H1 (cell line): ENCODE measurements around the gene CTU1. TPM values are rescaled to one million over a fixed set of nuclear protein-coding genes. Genes with fewer than 3 reads are reported as not detected.
A peak's percentile ranks its signal among the peaks of the same experiment; 100 is the strongest.

ENCODE experiments used
- CHD1 ChIP-seq: IDR thresholded peaks from 2 replicates; pipeline ENCODE4 v1.6.1; 2012; ENCODE audit warnings: low read depth, low read length, improper control_type of control experiment
- RAD21 ChIP-seq, 2 experiments: IDR thresholded peaks in 1 of 2; conservative IDR thresholded peaks in 1 of 2; 2 replicates each; pipeline ENCODE4 v1.6.1; 2011; ENCODE audit warnings: low read depth in 2 of 2, low read length in 2 of 2, improper control_type of control experiment in 1 of 2, inconsistent platforms in 1 of 2, mild to moderate bottlenecking in 1 of 2, moderate library complexity in 1 of 2
- SAP30 ChIP-seq: fragments of 300-600 bp; sonication (generic); IDR thresholded peaks from 2 replicates; pipeline ENCODE4 v1.7.1; 2012; ENCODE audit warnings: low read length, moderate library complexity, mild to moderate bottlenecking, inconsistent platforms; ENCODE audit not compliant: insufficient read depth, insufficient replicate concordance
- SRF ChIP-seq: IDR thresholded peaks from 2 replicates; pipeline ENCODE4 v1.6.1; 2011; ENCODE audit warnings: mild to moderate bottlenecking, low read depth, low read length, moderate library complexity
- TEAD4 ChIP-seq: IDR thresholded peaks from 2 replicates; pipeline ENCODE4 v1.6.1; 2012; ENCODE audit warnings: low read depth, low read length, inconsistent platforms, mixed read lengths
- polyA plus RNA-seq, 7 experiments: library from polyadenylated mRNA; depleted of rRNA in 3 of 7; stranded (reverse) in 5 of 7; unstranded in 2 of 7; fragments of >200 nt in 5 of 7; fragments of 200-250 nt in 2 of 7; gene quantifications; 1 replicate in 5 of 7; 2 replicates in 1 of 7; 4 replicates in 1 of 7; pipeline versions ENCODE4 v1.2.1 to v1.2.3, GENCODE V29; 2011 to 2013; ENCODE audit warnings: missing spikeins in 2 of 7, mixed read lengths in 2 of 7
- total RNA-seq: library from RNA; stranded (reverse); fragmentation: NEBNext Ultra II Directional; extraction: Animal tissue kit (Norgen Biotek cat#: 25700); gene quantifications from 2 replicates; pipeline ENCODE4 v1.2.1, GENCODE V29; 2021
- TF ChIP-seq, protein P1 (sequence below): fragments of 300-600 bp; sonication (generic); IDR thresholded peaks from 2 replicates; pipeline ENCODE4 v1.7.1; 2012; ENCODE audit warnings: low read length, moderate library complexity, mild to moderate bottlenecking, inconsistent platforms; ENCODE audit not compliant: insufficient replicate concordance
- TF ChIP-seq, protein P2 (sequence below), 3 experiments: IDR thresholded peaks; 1 replicate in 2 of 3; 2 replicates in 1 of 3; pipeline versions ENCODE4 v1.5.1 to v1.6.1; 2011; ENCODE audit warnings: low read length in 3 of 3, mild to moderate bottlenecking in 3 of 3, inconsistent platforms in 2 of 3, low read depth in 1 of 3, moderate library complexity in 1 of 3; ENCODE audit not compliant: insufficient read depth in 1 of 3; ENCODE audit errors: control extremely low read depth in 1 of 3

Gene CTU1
- total and polyA plus RNA-seq, 2 of the 8 experiments (the other 6 are each of a cell fraction or from before 2014, with no cell fraction given): 4.6 to 7.2 TPM

DNA sequence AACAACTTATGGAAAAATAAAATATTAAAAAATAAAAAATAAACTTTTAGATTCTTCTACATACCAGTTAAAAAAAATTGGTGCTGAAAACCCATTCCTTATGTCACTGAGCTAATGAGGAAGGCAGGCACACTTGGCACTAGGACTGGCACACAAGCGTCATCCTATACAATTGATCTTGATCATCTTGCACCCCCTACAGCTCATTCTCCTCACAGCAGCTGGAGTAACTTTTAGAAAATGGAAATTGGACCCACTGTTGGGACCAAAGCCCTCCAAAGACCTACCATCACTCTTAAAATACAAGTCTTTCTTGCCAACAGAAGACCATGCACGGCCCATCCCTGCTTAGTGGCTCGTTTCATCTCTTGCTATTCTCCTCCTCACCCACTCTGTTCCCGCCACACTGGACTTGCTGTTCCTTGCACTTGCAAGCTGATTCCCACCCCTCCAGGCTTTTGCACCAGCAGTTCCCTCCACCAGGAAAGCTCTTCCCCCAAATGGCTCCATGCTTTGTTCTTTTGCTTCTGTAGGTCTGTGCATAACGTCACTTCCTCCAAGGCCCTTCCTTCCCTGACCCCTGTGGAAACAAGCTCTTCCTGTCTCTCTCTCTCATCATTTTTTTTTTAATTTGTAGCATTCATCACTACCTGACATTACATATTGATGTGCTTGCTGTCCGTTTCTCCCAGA, 11.6 kb downstream of the CTU1 start (continued):
- TF ChIP-seq, protein P1, sequence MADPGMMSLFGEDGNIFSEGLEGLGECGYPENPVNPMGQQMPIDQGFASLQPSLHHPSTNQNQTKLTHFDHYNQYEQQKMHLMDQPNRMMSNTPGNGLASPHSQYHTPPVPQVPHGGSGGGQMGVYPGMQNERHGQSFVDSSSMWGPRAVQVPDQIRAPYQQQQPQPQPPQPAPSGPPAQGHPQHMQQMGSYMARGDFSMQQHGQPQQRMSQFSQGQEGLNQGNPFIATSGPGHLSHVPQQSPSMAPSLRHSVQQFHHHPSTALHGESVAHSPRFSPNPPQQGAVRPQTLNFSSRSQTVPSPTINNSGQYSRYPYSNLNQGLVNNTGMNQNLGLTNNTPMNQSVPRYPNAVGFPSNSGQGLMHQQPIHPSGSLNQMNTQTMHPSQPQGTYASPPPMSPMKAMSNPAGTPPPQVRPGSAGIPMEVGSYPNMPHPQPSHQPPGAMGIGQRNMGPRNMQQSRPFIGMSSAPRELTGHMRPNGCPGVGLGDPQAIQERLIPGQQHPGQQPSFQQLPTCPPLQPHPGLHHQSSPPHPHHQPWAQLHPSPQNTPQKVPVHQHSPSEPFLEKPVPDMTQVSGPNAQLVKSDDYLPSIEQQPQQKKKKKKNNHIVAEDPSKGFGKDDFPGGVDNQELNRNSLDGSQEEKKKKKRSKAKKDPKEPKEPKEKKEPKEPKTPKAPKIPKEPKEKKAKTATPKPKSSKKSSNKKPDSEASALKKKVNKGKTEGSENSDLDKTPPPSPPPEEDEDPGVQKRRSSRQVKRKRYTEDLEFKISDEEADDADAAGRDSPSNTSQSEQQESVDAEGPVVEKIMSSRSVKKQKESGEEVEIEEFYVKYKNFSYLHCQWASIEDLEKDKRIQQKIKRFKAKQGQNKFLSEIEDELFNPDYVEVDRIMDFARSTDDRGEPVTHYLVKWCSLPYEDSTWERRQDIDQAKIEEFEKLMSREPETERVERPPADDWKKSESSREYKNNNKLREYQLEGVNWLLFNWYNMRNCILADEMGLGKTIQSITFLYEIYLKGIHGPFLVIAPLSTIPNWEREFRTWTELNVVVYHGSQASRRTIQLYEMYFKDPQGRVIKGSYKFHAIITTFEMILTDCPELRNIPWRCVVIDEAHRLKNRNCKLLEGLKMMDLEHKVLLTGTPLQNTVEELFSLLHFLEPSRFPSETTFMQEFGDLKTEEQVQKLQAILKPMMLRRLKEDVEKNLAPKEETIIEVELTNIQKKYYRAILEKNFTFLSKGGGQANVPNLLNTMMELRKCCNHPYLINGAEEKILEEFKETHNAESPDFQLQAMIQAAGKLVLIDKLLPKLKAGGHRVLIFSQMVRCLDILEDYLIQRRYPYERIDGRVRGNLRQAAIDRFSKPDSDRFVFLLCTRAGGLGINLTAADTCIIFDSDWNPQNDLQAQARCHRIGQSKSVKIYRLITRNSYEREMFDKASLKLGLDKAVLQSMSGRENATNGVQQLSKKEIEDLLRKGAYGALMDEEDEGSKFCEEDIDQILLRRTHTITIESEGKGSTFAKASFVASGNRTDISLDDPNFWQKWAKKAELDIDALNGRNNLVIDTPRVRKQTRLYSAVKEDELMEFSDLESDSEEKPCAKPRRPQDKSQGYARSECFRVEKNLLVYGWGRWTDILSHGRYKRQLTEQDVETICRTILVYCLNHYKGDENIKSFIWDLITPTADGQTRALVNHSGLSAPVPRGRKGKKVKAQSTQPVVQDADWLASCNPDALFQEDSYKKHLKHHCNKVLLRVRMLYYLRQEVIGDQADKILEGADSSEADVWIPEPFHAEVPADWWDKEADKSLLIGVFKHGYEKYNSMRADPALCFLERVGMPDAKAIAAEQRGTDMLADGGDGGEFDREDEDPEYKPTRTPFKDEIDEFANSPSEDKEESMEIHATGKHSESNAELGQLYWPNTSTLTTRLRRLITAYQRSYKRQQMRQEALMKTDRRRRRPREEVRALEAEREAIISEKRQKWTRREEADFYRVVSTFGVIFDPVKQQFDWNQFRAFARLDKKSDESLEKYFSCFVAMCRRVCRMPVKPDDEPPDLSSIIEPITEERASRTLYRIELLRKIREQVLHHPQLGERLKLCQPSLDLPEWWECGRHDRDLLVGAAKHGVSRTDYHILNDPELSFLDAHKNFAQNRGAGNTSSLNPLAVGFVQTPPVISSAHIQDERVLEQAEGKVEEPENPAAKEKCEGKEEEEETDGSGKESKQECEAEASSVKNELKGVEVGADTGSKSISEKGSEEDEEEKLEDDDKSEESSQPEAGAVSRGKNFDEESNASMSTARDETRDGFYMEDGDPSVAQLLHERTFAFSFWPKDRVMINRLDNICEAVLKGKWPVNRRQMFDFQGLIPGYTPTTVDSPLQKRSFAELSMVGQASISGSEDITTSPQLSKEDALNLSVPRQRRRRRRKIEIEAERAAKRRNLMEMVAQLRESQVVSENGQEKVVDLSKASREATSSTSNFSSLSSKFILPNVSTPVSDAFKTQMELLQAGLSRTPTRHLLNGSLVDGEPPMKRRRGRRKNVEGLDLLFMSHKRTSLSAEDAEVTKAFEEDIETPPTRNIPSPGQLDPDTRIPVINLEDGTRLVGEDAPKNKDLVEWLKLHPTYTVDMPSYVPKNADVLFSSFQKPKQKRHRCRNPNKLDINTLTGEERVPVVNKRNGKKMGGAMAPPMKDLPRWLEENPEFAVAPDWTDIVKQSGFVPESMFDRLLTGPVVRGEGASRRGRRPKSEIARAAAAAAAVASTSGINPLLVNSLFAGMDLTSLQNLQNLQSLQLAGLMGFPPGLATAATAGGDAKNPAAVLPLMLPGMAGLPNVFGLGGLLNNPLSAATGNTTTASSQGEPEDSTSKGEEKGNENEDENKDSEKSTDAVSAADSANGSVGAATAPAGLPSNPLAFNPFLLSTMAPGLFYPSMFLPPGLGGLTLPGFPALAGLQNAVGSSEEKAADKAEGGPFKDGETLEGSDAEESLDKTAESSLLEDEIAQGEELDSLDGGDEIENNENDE: no peak
- TF ChIP-seq, protein P2, sequence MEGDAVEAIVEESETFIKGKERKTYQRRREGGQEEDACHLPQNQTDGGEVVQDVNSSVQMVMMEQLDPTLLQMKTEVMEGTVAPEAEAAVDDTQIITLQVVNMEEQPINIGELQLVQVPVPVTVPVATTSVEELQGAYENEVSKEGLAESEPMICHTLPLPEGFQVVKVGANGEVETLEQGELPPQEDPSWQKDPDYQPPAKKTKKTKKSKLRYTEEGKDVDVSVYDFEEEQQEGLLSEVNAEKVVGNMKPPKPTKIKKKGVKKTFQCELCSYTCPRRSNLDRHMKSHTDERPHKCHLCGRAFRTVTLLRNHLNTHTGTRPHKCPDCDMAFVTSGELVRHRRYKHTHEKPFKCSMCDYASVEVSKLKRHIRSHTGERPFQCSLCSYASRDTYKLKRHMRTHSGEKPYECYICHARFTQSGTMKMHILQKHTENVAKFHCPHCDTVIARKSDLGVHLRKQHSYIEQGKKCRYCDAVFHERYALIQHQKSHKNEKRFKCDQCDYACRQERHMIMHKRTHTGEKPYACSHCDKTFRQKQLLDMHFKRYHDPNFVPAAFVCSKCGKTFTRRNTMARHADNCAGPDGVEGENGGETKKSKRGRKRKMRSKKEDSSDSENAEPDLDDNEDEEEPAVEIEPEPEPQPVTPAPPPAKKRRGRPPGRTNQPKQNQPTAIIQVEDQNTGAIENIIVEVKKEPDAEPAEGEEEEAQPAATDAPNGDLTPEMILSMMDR (IDR thresholded peaks at IDR 0.05; ENCODE audit: control extremely low read depth in 1 of 3, insufficient read depth in 1 of 3, low read depth in 1 of 3, low read length in 3 of 3): peak in 2 of 3 experiments; percentile 52 to 56; a peak in 3 of 4 replicates
- no peak for TF ChIP-seq CHD1
- TF ChIP-seq SAP30: no peak
- no peak for TF ChIP-seq TEAD4
- TF ChIP-seq SRF: no peak
- peak; percentile 59 to 63 for TF ChIP-seq RAD21 (IDR thresholded peaks at IDR 0.05 in 1 of 2, conservative IDR thresholded peaks at IDR 0.05 in 1 of 2; ENCODE audit: low read depth in 2 of 2, low read length in 2 of 2)
